Caco-2 (cell line): ENCODE data around the gene CCDC50. TPM values are rescaled to one million over a fixed set of nuclear protein-coding genes. Genes with fewer than 3 reads are reported as not detected.

Source experiments
- BruUV-seq: library from RNA; stranded (reverse); fragments of 400-500 nt; replicated peaks from 2 replicates; lab custom pipeline; 2021; lab: Mats Ljungman, UMichigan
- CTCF ChIA-PET: fragments of 300-600 bp; sonication (Branson Sonifier 250); formaldehyde crosslinking; loops from one replicate; lab custom pipeline; 2022; ENCODE audit warnings: antibody characterized with exemption; lab: Charles Lee
- POLR2A ChIA-PET: fragments of 300-600 bp; sonication (Branson Sonifier 250); formaldehyde crosslinking; loops from one replicate; lab custom pipeline; 2022; ENCODE audit warnings: antibody characterized with exemption; lab: Charles Lee
- DNase-seq, 2 experiments: peaks; one replicate each; pipeline versions ENCODE4 v3.0.0 to v3.0.0-alpha.2; 2020 to 2022
- H3K27me3 ChIP-seq: replicated peaks from 2 replicates; pipeline ENCODE4 v1.6.0; 2011; ENCODE audit warnings: low read length; ENCODE audit not compliant: control insufficient read depth, insufficient read depth
- H3K36me3 ChIP-seq: 2 replicates; pipeline ENCODE4 v1.5.1; 2011; ENCODE audit warnings: low read length; ENCODE audit not compliant: control insufficient read depth, insufficient read depth
- H3K4me1 ChIP-seq: fragments of 250-450 bp; sonication (Bioruptor Pico); 2 replicates; pipeline ENCODE4 v1.5.1; 2020; ENCODE audit warnings: mild to moderate bottlenecking
- H3K4me3 ChIP-seq: 2 replicates; pipeline ENCODE4 v1.5.1; 2011; ENCODE audit warnings: low read depth, mild to moderate bottlenecking, control low read depth, low read length
- H3K9me3 ChIP-seq: fragments of 250-450 bp; sonication (Bioruptor Pico); 2 replicates; pipeline ENCODE4 v1.5.1; 2020; ENCODE audit warnings: mild to moderate bottlenecking, moderate library complexity
- H3K27ac Mint-ChIP-seq: one replicate; pipeline ENCODE4 v1.8.0; 2022; ENCODE audit warnings: mixed read lengths; ENCODE audit not compliant: unreplicated experiment
- H3K27me3 Mint-ChIP-seq: one replicate; pipeline ENCODE4 v1.8.0; 2022; ENCODE audit warnings: mixed read lengths; ENCODE audit not compliant: insufficient read depth, unreplicated experiment
- H3K36me3 Mint-ChIP-seq: one replicate; pipeline ENCODE4 v1.8.0; 2022; ENCODE audit warnings: mild to moderate bottlenecking, mixed read lengths; ENCODE audit not compliant: insufficient read depth, unreplicated experiment
- H3K4me1 Mint-ChIP-seq: one replicate; pipeline ENCODE4 v1.8.0; 2022; ENCODE audit warnings: low read depth, mixed read lengths; ENCODE audit not compliant: unreplicated experiment
- H3K4me3 Mint-ChIP-seq: one replicate; pipeline ENCODE4 v1.8.0; 2022; ENCODE audit warnings: mild to moderate bottlenecking, moderate library complexity, mixed read lengths; ENCODE audit not compliant: unreplicated experiment
- H3K9me3 Mint-ChIP-seq: one replicate; pipeline ENCODE4 v1.8.0; 2022; ENCODE audit warnings: mixed read lengths; ENCODE audit not compliant: unreplicated experiment
- CTCF ChIP-seq, 2 experiments: fragments of 200-600 bp in 1 of 2; IDR thresholded peaks; 1 replicate in 1 of 2; 2 replicates in 1 of 2; pipeline versions ENCODE4 v1.5.1 to v1.8.0; 2011 to 2022; ENCODE audit warnings: antibody characterized with exemption in 1 of 2, control low read depth in 1 of 2, inconsistent platforms in 1 of 2, low read depth in 1 of 2, low read length in 1 of 2, mild to moderate bottlenecking in 1 of 2, moderate library complexity in 1 of 2; ENCODE audit not compliant: insufficient read depth in 1 of 2, severe bottlenecking in 1 of 2, unreplicated experiment in 1 of 2
- intact Hi-C: fragments of 100-400 bp; cut with micrococcal nuclease; formaldehyde crosslinking; loops from one replicate; pipeline ENCODE4 v1.10.0; 2022; ENCODE audit not compliant: unreplicated experiment
- total RNA-seq: library from RNA; stranded (reverse); gene quantifications from 2 replicates; pipeline ENCODE4 v1.2.3, GENCODE V29; 2022

CCDC50 gene
- total RNA-seq, 1 experiment from 2014 or later, result 53.1 TPM

GRCh38 chr3:191306428-191306827 lies 22.8 kb upstream of the CCDC50 start:
- Histone ChIP-seq H3K9me3 (no peaks in the 10 kb centered on the region), H3K36me3 (no peaks in the 10 kb centered on the region), H3K27me3 (no peaks in the 10 kb centered on the region), H3K4me3 (no peak overlapping the region), H3K4me1 (peaks cover 4% of the 10 kb centered on the region; the same call in 1 of the 2 replicates)
- BruUV-seq, result no TSS peak
- no peak overlapping the region for H3K27ac Mint-ChIP-seq
- no peaks in the 10 kb centered on the region for H3K9me3 Mint-ChIP-seq
- ChIA-PET POLR2A (no interaction called here), CTCF (no interaction called here)
- no peaks in the 10 kb centered on the region for H3K36me3 Mint-ChIP-seq
- H3K27me3 Mint-ChIP-seq, result no peaks in the 10 kb centered on the region
- TF ChIP-seq CTCF (IDR thresholded peaks at IDR 0.05; ENCODE audit: insufficient read depth in 1 of 2, low read depth in 1 of 2, low read length in 1 of 2, severe bottlenecking in 1 of 2, unreplicated experiment in 1 of 2), result no peak
- peaks cover 13% of the 10 kb centered on the region for H3K4me1 Mint-ChIP-seq
- intact Hi-C loops, result no loop called here
- DNase-seq, result no peak
- H3K4me3 Mint-ChIP-seq, result no peak overlapping the region

DNA sequence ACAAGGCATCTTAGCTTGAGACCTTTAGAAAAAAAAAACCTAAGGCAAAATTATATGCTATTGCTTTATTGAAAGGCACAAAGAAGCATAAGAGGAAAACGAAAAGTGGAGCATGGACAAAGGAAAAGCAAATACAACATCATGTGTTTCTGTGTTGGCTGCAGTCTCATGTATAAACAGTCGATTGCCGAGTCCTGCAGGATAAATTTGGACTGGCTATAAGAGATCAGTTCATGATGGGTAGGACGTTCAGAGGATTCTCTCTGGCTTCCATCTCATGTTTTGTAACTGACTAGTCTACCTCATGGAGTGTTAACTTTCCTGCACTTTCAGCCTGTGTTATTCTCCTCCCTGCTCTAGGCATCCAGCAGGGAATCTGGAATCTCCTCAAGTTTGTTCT lies 21.9 kb upstream of the CCDC50 start:
- intact Hi-C loops, result no loop called here

GRCh38 chr3:191313296-191313695 lies 15.9 kb upstream of the CCDC50 start:
- Mint-ChIP-seq H3K4me1 (peaks cover 6% of the 10 kb centered on the region), H3K27ac (peak overlapping the region; percentile 26), H3K9me3 (no peaks in the 10 kb centered on the region), H3K27me3 (no peaks in the 10 kb centered on the region), H3K36me3 (no peaks in the 10 kb centered on the region), H3K4me3 (no peak overlapping the region)
- H3K36me3 ChIP-seq, result no peaks in the 10 kb centered on the region
- POLR2A ChIA-PET, result interaction anchor here (1.5 kb wide), 1 partner anchor 15 kb away, joined by 9 read pairs; the partner anchor contains the start of gene CCDC50
- H3K4me3 ChIP-seq, result no peak overlapping the region
- H3K27me3 ChIP-seq, result no peaks in the 10 kb centered on the region
- H3K9me3 ChIP-seq, result no peaks in the 10 kb centered on the region
- H3K4me1 ChIP-seq, result peaks cover 9% of the 10 kb centered on the region
- intact Hi-C loops, result loop anchor here (1.0 kb wide), 2 partner anchors 8 to 11 kb away; no protein-coding TSS in a partner anchor
- BruUV-seq, result no TSS peak
- TF ChIP-seq CTCF (IDR thresholded peaks at IDR 0.05; ENCODE audit: insufficient read depth in 1 of 2, low read depth in 1 of 2, low read length in 1 of 2, severe bottlenecking in 1 of 2, unreplicated experiment in 1 of 2), result no peak
- DNase-seq, result peak in 1 of 2 experiments; percentile 46
- CTCF ChIA-PET, result interaction anchor here (0.6 kb wide), 1 partner anchor 24 kb away, joined by 5 read pairs; no protein-coding TSS in a partner anchor

More for the DNA sequence above, 21.9 kb upstream of the CCDC50 start:
- TF ChIP-seq CTCF (IDR thresholded peaks at IDR 0.05; ENCODE audit: insufficient read depth in 1 of 2, low read depth in 1 of 2, low read length in 1 of 2, severe bottlenecking in 1 of 2, unreplicated experiment in 1 of 2), result no peak
- H3K36me3 Mint-ChIP-seq, result no peaks in the 10 kb centered on the region
- no peaks in the 10 kb centered on the region for H3K27me3 Mint-ChIP-seq
- ChIA-PET POLR2A (no interaction called here), CTCF (no interaction called here)
- H3K36me3 ChIP-seq, result no peaks in the 10 kb centered on the region
- no peak overlapping the region for H3K4me3 Mint-ChIP-seq
- no peak overlapping the region for H3K4me3 ChIP-seq
- H3K4me1 Mint-ChIP-seq, result peaks cover 12% of the 10 kb centered on the region
- H3K9me3 Mint-ChIP-seq, result no peaks in the 10 kb centered on the region
- no TSS peak for BruUV-seq
- no peaks in the 10 kb centered on the region for H3K27me3 ChIP-seq
- H3K4me1 ChIP-seq, result peaks cover 3% of the 10 kb centered on the region; the same call in 1 of the 2 replicates
- H3K9me3 ChIP-seq, result no peaks in the 10 kb centered on the region
- H3K27ac Mint-ChIP-seq, result no peak overlapping the region
- no peak for DNase-seq
